K562 (cell line): ENCODE measurements around the gene TM7SF2. TPM values are rescaled to one million over a fixed set of nuclear protein-coding genes. Genes with fewer than 3 reads are reported as not detected.

Experiments used
- BCL6 ChIP-seq: fragments of 250-450 bp; sonication (Bioruptor Pico); IDR thresholded peaks from 2 replicates; pipeline ENCODE4 v1.4.0; 2020
- CHCHD3 ChIP-seq: fragments of 250-450 bp; sonication (Bioruptor Pico); IDR thresholded peaks from 2 replicates; pipeline ENCODE4 v2.1.2; 2022; ENCODE audit warnings: mild to moderate bottlenecking
- DLX4 ChIP-seq: fragments of 250-450 bp; sonication (Bioruptor Pico); IDR thresholded peaks from 2 replicates; pipeline ENCODE4 v1.6.1; 2021; ENCODE audit warnings: mild to moderate bottlenecking
- EP300 ChIP-seq: IDR thresholded peaks from 2 replicates; pipeline ENCODE4 v1.6.1; 2012; ENCODE audit warnings: low read length, improper control_type of control experiment
- GATA2 ChIP-seq: sonication (generic); formaldehyde crosslinking; IDR thresholded peaks from 2 replicates; pipeline ENCODE4 v1.4.0; 2020; ENCODE audit warnings: mild to moderate bottlenecking, missing genetic modification reagents
- GTF2B ChIP-seq: IDR thresholded peaks from 2 replicates; pipeline ENCODE4 v1.6.1; 2011; ENCODE audit not compliant: insufficient read length; ENCODE audit errors: extremely low read depth
- GTF2F1 ChIP-seq: IDR thresholded peaks from 2 replicates; pipeline ENCODE4 v1.6.1; 2011; ENCODE audit warnings: low read depth, low read length, improper control_type of control experiment
- HES1 ChIP-seq: fragments of 450-650 bp; IDR thresholded peaks from 2 replicates; pipeline ENCODE4 v1.6.1; 2016; ENCODE audit warnings: low read depth, mild to moderate bottlenecking, moderate library complexity
- KDM5B ChIP-seq: fragments of 200-600 bp; sonication (generic); IDR thresholded peaks from 2 replicates; pipeline ENCODE4 v1.6.1; 2012; ENCODE audit warnings: low read depth, mild to moderate bottlenecking, moderate library complexity, low read length, control low read depth, inconsistent platforms; ENCODE audit not compliant: insufficient replicate concordance
- MCM5 ChIP-seq: fragments of 450-650 bp; IDR thresholded peaks from 2 replicates; pipeline ENCODE4 v1.6.1; 2016; ENCODE audit warnings: low read depth
- NFE2L1 ChIP-seq: fragments of 450-650 bp; IDR thresholded peaks from 2 replicates; pipeline ENCODE4 v1.6.1; 2016; ENCODE audit warnings: missing genetic modification characterization, low read depth, mild to moderate bottlenecking, missing compliant biosample characterization, moderate library complexity, borderline replicate concordance
- NR1H2 ChIP-seq: sonication (generic); formaldehyde crosslinking; IDR thresholded peaks from 2 replicates; pipeline ENCODE4 v1.4.0; 2020; ENCODE audit warnings: mild to moderate bottlenecking, missing genetic modification reagents
- POLR2AphosphoS2 ChIP-seq: IDR thresholded peaks from 2 replicates; pipeline ENCODE4 v1.6.1; 2012; ENCODE audit warnings: low read length, improper control_type of control experiment
- PURB ChIP-seq: sonication (generic); formaldehyde crosslinking; IDR thresholded peaks from 2 replicates; pipeline ENCODE4 v1.9.0; 2021; ENCODE audit warnings: low read depth, mild to moderate bottlenecking, missing genetic modification reagents
- RB1 ChIP-seq: fragments of 450-650 bp; IDR thresholded peaks from 2 replicates; pipeline ENCODE4 v1.6.1; 2017; ENCODE audit warnings: low read depth, mild to moderate bottlenecking
- SFPQ ChIP-seq: fragments of 200-400 bp; formaldehyde crosslinking; IDR thresholded peaks from 2 replicates; pipeline ENCODE4 v1.6.1; 2017; ENCODE audit warnings: mild to moderate bottlenecking, low read depth, low read length, moderate library complexity
- SNIP1 ChIP-seq: fragments of 450-650 bp; IDR thresholded peaks from 2 replicates; pipeline ENCODE4 v1.7.1; 2017; ENCODE audit warnings: low read depth, mild to moderate bottlenecking
- SP2 ChIP-seq: IDR thresholded peaks from 2 replicates; pipeline ENCODE4 v1.6.1; 2011; ENCODE audit warnings: mild to moderate bottlenecking, low read depth, low read length, moderate library complexity; ENCODE audit not compliant: poor library complexity, severe bottlenecking; ENCODE audit errors: extremely low read depth
- VEZF1 ChIP-seq: fragments of 200-800 bp; sonication (Bioruptor generic); IDR thresholded peaks from 2 replicates; pipeline ENCODE4 v1.6.1; 2017; ENCODE audit warnings: missing genetic modification characterization, missing compliant biosample characterization
- ZNF146 ChIP-seq: IDR thresholded peaks from one replicate; pipeline ENCODE4 v1.6.1; 2018; ENCODE audit warnings: missing compliant biosample characterization; ENCODE audit not compliant: unreplicated experiment
- ZNF512 ChIP-seq: IDR thresholded peaks from 2 replicates; pipeline ENCODE4 v1.6.1; 2016; ENCODE audit warnings: missing genetic modification characterization, missing compliant biosample characterization
- polyA plus RNA-seq, 8 experiments: library from polyadenylated mRNA; depleted of rRNA in 4 of 8; stranded (reverse) in 5 of 8; unstranded in 3 of 8; fragments of >200 nt; fragmentation: Nextera tagmentation in 2 of 8; fragmentation: Illumina TruSeq in 1 of 8; extraction: Ambion mirVana in 2 of 8; extraction: Trizol in 1 of 8; gene quantifications; 2 replicates each; pipeline versions ENCODE4 v1.2.1 to v1.2.3, GENCODE V29; 2011 to 2014; ENCODE audit warnings: inconsistent platforms in 1 of 8, missing spikeins in 1 of 8
- total RNA-seq, 7 experiments: library from RNA; depleted of rRNA in 6 of 7; stranded (reverse); fragments of >200 nt in 6 of 7; fragmentation: Illumina TruSeq in 2 of 7; extraction: Trizol in 2 of 7; gene quantifications; 2 replicates each; pipeline versions ENCODE4 v1.2.1 to v1.2.3, GENCODE V29; 2011 to 2021; ENCODE audit warnings: low replicate concordance in 1 of 7

TM7SF2 gene
- total and polyA plus RNA-seq, 9 of the 15 experiments (the other 6 are each of a cell fraction or from before 2014, with no cell fraction given): 1.2 to 22.0 (median 14.3) TPM

- TF ChIP-seq DLX4 (no peak), RB1 (peak; percentile 67), PURB (no peak), SP2 (no peak), ZNF512 (tag) (no peak), GTF2B (no peak), KDM5B (peak; percentile 74), HES1 (no peak), BCL6 (CRISPR knock-in tag) (no peak), MCM5 (no peak), POLR2AphosphoS2 (no peak; the same call in 1 of the 2 replicates), SFPQ (no peak), SNIP1 (no peak), ZNF146 (no peak), NR1H2 (CRISPR knock-in tag) (no peak), GATA2 (CRISPR knock-in tag) (no peak), NFE2L1 (no peak), EP300 (peak; percentile 32; the same call in 1 of the 2 replicates), VEZF1 (CRISPR knock-in tag) (peak; percentile 89), CHCHD3 (no peak), GTF2F1 (0 out of 2 replicates have a peak, but pooled peaks have one; percentile 24)
Measured at GRCh38 chr11:65134240-65134951, 22.7 kb downstream of the TM7SF2 start, which contains the start of gene SYVN1 (continued).
